DOHH2 (cell line): Measurements from ENCODE around the gene SNRNP35.
A peak's percentile ranks its signal among the peaks of the same experiment; 100 is the strongest.

ENCODE experiments used
- EZH2phosphoT487 ChIP-seq: fragments of 200-600 bp; sonication (generic); IDR thresholded peaks from 2 replicates; pipeline ENCODE4 v1.6.1; 2017; ENCODE audit warnings: borderline replicate concordance, mild to moderate bottlenecking, antibody characterized with exemption, low read length, moderate library complexity, mixed read lengths
- TF ChIP-seq, protein P1 (sequence below): fragments of 200-600 bp; sonication (generic); IDR thresholded peaks from one replicate; pipeline ENCODE4 v1.5.1; 2014; ENCODE audit warnings: antibody characterized with exemption, mild to moderate bottlenecking, low read depth, low read length; ENCODE audit not compliant: poor library complexity, severe bottlenecking

DNA sequence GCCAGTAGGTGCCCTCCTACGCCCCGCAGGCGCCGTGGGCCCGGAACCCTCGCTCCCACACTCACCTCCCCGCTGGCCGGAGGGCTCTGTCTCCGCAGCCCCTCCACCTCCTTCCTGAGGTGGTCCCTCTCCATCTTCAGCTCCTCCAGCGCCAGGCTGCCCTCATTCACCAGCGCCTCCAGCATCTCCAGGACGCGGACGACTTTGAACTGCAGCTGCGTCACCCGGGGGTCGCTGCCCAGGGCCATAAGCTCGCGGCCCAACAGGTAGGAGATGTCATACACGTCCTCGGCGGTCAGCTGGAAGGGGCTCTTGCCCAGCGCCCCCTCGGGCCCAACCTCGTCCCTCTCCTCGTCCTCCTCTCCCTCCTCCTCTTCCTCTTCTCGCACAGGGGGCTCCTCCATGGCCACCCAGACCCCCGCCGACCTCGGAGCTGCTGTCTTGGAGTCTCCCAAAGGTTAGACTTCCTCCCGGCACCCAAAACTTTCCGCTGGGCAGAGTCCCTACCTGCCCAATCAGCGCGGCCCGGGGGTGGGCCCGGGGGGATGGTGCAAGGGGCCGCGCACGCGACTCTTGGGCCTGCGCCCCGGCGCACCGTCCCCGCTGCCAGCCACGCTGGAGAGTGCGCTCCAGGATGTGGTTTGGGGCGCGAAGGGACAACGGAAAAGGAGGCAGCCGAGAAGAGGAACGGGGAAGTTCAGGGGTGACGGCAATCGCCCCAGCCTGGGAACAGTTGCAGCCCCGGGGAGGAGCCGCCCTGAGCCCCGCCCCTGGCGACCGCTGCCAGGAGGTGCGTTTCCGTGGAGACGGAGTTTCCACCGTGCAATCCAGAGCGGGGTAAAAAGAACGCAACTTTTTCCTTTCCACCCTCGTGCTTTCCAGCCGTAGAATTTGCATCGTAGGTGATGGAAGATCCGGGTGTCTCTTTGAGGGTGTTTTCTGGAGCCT, 21.6 kb upstream of the SNRNP35 start, which contains the start of gene RILPL2:
- TF ChIP-seq, protein P1, sequence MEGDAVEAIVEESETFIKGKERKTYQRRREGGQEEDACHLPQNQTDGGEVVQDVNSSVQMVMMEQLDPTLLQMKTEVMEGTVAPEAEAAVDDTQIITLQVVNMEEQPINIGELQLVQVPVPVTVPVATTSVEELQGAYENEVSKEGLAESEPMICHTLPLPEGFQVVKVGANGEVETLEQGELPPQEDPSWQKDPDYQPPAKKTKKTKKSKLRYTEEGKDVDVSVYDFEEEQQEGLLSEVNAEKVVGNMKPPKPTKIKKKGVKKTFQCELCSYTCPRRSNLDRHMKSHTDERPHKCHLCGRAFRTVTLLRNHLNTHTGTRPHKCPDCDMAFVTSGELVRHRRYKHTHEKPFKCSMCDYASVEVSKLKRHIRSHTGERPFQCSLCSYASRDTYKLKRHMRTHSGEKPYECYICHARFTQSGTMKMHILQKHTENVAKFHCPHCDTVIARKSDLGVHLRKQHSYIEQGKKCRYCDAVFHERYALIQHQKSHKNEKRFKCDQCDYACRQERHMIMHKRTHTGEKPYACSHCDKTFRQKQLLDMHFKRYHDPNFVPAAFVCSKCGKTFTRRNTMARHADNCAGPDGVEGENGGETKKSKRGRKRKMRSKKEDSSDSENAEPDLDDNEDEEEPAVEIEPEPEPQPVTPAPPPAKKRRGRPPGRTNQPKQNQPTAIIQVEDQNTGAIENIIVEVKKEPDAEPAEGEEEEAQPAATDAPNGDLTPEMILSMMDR = peak; percentile 45
- no peak for TF ChIP-seq EZH2phosphoT487
